ENCODE data around the gene FAM241B.

The FAM241B gene

GRCh38 chr10:69647819-69648218, 17.8 kb downstream of the FAM241B start:
- DNase-seq (ENCODE audit: low spot score) (no peak), FAIRE-seq (no peak)

GRCh38 chr10:69648461-69648860, 18.4 kb downstream of the FAM241B start:
- DNase-seq (ENCODE audit: low spot score) (no peak), FAIRE-seq (no peak)

- FAIRE-seq (no peak), DNase-seq (ENCODE audit: low spot score) (no peak)
Measured at GRCh38 chr10:69649786-69650550, 19.9 kb downstream of the FAM241B start.

DNA sequence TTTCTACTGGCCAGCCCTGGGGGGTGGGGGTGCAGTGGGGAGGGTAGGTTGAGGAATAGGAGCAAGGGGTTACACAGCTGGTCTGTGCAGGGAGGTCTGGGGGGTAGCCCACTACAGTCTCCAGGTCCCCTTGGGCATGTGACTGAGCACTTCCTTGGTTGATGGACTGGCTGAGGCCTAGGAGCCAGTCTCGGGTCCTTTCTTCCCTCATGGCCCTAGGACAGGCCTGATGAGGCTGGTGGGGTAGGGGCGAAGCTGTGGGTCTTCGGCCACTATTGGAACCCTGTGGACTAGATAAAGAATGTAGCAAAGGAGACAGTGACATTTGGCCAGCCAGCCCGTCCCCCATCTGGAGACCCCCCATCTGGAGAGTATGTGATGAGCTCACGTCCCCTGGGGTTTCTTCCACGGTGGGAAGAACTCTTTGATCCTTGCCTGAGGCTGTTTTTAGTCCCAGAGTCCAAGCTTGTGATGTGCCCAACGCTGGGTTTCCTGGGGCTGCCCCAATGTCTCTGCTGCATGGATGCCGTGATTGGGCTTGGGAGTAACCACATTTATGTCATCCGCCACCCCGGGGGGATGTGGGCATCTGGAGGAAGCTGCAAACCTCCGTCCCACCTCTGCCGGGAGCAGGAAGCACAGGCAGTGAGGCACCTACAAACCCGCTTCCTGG, 20.7 kb downstream of the FAM241B start:
- DNase-seq (ENCODE audit: low spot score) (no peak), FAIRE-seq (no peak)

DNA sequence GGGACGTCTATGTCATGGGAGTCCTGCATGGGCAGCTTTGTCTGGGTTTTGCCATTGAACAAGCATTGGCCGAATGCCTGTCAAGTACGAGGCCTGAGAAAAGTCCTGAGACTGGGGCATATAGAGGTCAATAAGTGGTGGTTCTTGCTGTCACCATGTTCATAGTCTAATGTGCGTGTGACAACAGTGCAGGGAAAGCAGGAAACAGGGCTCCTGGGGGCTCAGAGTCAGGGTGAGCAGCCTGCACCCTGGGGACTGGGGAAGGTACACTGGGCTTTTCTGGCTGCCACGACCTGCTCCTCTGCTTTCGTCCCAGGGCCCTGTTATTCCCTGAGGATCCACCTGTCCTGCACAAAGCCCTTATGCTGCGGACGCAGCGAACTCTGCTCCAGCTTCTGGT, 21.3 kb downstream of the FAM241B start:
- DNase-seq (ENCODE audit: low spot score) = no peak
- no peak for FAIRE-seq

- no peak for FAIRE-seq
- no peak for DNase-seq (ENCODE audit: low spot score)
Measured at GRCh38 chr10:69652111-69652856, 22.2 kb downstream of the FAM241B start.

- no peak for FAIRE-seq
Measured at GRCh38 chr10:69652857-69653199, 22.8 kb downstream of the FAM241B start.

GRCh38 chr10:69653561-69653960, 23.5 kb downstream of the FAM241B start:
- DNase-seq (ENCODE audit: low spot score) = no peak
- no peak for FAIRE-seq

More at GRCh38 chr10:69652857-69653199, 22.8 kb downstream of the FAM241B start:
- no peak for DNase-seq (ENCODE audit: low spot score)

DNA sequence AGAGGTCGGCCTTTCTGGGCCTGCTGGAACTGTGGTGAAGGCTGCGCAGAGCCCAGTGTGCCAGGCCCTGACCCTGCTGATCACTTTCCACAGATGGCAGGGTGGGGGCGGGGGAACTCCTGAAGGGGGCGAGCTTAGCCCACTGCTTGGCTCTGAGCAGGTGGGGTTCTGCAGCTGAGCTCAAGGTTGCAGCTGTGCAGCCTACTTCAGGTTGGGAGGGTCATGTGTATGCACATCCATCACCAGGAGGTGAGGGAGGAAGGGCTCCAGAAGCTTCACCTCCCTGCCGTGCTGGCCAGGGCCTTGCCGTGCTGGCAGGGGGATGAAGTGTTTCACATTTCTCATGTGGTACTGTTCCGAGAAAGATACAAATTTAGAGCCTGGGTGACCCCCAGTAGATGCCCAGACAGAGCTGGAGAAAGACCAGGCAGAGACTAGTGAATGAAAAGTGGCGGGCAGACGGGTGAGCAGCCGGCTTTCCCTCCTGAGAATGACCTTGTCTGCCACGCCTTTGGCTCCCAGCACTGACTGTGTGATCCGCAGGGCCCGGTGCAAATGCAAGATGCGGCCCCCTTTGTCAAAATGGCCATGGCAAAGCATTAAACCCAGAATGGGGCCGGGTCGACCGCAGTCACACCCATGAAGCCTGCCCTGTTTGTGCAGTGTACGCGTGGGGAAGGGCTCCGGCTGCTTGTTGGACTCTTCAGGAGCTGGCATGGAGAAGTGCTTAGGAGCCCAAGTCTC, 25.2 kb downstream of the FAM241B start:
- FAIRE-seq = no peak
- no peak for DNase-seq (ENCODE audit: low spot score)

- FAIRE-seq (no peak), DNase-seq (ENCODE audit: low spot score) (no peak)
Measured at GRCh38 chr10:69655868-69656555, 26.0 kb downstream of the FAM241B start.

DNA sequence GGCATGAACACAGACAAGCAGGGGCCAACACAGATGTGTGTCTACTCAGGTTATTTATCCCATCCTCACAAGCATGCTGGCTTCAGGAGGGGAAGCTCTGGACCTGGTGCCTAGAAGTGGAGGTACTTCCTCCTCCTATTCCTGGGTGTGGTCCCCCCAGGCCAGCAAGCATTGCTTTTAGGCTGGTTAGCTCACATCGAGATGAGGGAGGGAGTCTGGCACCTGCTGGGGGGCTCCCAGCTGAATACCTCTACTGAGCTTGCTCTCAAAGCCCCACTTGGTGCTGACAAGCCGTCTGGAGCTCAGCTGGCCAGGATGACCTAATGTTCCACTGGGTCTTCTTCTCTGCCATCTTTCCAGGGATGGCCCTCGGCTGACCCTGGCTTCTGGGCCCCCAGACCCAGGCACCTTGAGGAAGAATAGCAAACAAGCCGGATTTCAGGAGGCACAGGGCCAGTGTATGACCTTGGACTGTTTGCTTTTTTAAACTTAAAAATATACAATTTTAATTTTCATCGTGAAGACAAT, 26.8 kb downstream of the FAM241B start:
- no peak for FAIRE-seq
- DNase-seq (ENCODE audit: low spot score) = no peak

- no peak for FAIRE-seq
- no peak for DNase-seq (ENCODE audit: low spot score)
Measured at GRCh38 chr10:69657430-69657829, 27.4 kb downstream of the FAM241B start.

GRCh38 chr10:69657866-69658265, 27.8 kb downstream of the FAM241B start:
- DNase-seq (ENCODE audit: low spot score) (no peak), FAIRE-seq (no peak)

- FAIRE-seq = no peak
- DNase-seq (ENCODE audit: low spot score) = no peak
Measured at GRCh38 chr10:69659241-69660038, 29.4 kb downstream of the FAM241B start.

DNA sequence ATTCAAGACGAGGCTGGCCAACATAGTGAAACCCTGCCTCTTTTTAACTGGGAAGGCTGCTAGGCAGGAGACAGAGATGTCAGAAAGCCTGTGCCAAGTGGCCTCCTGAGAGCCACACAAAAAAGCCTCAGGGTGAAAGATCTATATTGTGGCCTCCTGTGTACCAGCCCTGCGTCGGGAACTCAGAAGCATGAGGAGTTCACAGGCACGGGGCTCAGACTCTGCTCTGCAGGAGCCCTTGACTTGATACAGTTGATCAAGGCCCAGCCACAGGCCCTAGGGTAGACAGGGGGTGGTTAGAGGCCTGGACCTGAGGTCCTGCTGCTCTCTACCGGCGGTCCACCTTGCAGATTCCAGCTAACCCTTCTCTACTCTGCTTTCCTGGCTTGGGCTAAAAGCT, 30.2 kb downstream of the FAM241B start:
- no peak for FAIRE-seq
- no peak for DNase-seq (ENCODE audit: low spot score)

DNA sequence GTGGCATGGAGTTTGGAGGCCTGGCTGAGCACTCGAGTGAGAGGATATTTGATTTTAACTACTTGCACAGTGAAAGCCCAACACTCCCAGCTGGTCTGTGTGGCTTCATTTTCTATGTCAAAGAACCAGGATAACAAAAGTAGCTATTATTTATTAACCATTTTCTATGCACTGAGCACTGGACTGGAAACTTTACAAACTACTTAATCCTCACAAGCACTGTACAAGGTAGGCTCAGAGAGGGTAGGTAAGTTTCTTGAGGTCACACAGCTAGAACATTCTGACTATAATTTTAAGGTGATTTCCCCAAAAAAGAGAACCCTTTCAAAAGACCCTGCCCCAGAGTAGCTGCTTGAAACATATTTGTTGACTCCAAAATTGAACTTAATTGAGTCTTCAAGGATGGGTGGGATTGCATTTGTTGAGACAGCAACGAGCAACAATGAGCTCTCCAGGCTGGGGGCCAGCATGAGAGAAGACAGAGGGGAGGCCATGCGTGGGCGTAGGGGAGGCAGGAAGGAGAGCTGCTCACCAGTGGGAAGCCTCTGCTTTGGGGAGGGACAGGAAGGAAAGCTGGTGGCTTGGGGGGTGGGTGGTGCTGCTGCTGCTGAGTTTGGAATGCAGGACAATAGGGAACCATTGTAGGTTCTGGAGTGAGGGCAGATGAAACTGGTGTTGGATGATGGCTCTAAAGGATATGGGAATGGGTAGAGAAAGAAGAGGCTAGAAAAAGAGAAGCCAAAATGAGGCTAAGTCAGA, 31.5 kb downstream of the FAM241B start:
- no peak for FAIRE-seq
- DNase-seq (ENCODE audit: low spot score) = no peak

DNA sequence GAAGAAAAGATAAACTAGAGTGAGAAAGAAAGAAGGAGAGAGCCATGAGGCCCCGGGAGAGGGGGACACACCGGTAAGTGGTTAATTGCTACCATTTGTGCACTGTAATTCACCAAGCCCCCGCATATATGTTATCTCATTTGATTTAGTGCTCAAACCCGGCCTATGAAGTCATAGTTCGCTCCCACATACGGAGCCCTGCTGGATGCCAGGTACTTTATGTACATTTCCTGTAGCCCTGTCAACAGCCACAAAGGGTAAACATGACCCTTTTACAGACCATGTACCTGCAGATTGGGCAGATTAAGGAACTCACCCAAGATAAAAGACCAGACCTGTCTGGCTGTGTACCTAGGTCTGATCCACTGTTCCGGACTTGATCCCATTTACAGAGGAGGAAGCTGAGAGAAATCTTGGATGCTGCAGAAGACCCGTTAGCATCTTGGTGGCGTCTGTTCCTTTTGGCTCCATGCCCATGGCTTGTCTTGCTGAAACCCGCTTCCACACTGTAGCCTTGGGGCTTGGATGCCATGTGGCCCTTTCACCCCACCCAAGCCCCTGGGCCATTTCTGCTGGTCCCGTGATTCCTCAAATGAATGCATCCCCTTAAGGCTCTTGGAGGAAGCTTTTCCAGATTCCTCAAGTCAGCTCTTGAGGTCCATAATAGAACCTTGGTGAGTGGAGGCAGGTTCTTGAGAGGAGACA, 32.3 kb downstream of the FAM241B start:
- FAIRE-seq (no peak), DNase-seq (ENCODE audit: low spot score) (no peak)

GRCh38 chr10:69662901-69663300, 32.9 kb downstream of the FAM241B start:
- FAIRE-seq = no peak

More at GRCh38 chr10:69662901-69663300, 32.9 kb downstream of the FAM241B start:
- no peak for DNase-seq (ENCODE audit: low spot score)
